Occipital lobe (tissue), 2 donors: ENCODE results near the gene ZDHHC14. TPM values are rescaled to one million over a fixed set of nuclear protein-coding genes. Genes with fewer than 3 reads are reported as not detected.

Source experiments
- DNase-seq: peaks from one replicate; lab custom pipeline; 2025; lab: John Stamatoyannopoulos, UW
- total RNA-seq: library from RNA; depleted of rRNA; stranded (reverse); fragments of >200 nt; gene quantifications from one replicate; pipeline ENCODE4 v1.2.3, GENCODE V29; 2014

ZDHHC14 gene
- total RNA-seq, 1 donor from 2014 or later, result 14.3 TPM

DNA sequence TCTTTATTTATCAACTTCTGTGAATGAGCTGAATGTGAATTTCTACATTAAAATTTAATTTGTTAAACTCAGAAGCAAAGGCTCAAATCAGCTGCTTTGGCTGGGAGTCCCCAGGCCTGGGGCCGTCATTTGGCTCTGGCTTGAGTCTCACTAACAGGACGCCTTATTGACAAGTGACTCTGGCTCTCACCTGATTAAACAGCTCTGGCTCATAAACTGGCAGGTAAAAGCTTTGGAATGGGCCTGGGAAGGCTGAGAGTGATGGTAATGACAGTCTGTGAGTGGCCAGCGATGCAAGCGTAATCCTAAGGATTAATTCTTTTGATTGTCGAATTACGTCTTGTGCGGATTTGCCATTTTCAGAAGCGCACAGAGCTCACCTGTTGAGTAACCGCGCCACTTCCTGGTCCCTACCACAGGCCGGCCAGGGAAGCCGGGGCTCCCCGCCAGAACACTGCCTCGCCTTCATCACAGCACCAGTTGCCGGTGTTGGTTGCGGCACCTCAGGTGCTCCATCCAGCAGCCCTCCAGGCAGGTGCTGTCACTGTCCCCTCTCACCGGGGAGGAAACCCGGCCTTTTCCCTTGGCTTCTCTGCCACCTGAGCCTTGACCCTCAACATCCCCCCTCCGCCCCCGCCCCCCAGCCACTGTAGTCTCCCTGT is 110.7 kb downstream of the ZDHHC14 start:
- no peak for DNase-seq

GRCh38 chr6:157492249-157492648 is 111.3 kb downstream of the ZDHHC14 start:
- no peak for DNase-seq

DNA sequence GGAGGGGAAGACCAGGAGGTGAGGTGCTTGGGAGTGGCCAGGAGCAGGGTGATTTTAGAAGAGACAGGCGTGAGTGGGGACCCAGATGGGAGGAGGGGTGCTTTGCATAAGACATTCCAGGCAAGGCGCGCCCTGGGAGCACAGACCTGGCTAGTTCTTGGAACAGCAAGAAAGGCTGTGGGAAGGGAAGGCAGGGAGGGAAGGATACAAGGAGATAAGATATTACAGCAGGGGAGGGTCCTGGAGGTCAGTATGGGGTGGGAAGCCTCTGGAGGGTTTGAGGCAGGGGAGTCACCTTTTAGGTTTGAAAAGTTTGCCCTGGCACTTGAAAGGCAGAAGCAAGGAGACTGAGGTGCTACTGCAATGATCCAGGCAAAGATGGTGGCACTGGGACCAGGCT is 111.8 kb downstream of the ZDHHC14 start:
- DNase-seq, result no peak

DNA sequence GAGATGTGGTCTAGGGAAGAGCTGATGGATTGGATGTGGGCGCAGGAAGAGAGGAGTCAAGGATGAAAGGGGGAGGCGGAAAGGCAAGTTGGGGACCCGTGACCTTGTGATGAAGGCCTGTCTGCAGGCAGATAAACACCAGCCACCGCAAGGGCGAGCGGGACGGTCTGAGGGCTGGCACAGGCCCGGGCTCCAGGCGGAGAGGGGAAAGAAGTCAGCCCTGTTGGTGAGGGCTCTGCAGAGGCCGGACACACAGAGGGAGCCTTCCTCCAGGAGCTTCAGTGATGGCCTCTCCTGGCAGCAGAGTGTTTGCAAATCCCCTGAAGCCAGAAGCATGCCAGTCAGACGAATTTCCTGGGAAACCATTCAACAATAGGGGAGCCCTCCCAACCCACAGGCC is 112.2 kb downstream of the ZDHHC14 start:
- no peak for DNase-seq

- DNase-seq, result no peak
These were observed 112.6 kb downstream of the ZDHHC14 start for GRCh38 chr6:157493576-157493975.

DNA sequence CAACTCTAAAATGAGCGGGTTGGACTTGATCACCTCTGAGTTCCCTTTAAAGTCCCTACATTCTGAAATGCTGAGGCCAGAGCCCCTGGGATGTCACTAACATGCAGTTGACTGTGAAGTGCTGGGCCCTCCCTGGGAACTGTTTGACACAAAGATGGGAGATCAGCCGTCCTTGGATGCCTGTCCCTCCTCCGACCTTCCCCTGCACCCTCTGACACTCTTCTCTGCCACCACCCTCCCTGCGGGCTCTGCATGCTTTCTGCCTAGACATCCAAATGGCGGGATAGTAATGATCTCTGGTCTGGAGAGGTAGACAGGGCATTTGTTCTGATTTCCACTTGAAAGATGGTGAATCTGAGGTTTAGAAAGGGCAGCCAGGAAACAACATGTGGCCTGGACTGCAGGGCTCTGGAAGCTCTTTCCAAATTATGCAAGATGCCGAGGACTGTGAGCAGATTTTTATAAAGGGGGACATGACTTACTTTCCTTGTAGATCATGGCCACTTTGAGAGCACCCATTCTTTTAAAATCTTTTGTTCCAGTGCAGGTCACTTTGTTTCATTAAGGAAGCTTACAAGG is 113.2 kb downstream of the ZDHHC14 start:
- no peak for DNase-seq

DNA sequence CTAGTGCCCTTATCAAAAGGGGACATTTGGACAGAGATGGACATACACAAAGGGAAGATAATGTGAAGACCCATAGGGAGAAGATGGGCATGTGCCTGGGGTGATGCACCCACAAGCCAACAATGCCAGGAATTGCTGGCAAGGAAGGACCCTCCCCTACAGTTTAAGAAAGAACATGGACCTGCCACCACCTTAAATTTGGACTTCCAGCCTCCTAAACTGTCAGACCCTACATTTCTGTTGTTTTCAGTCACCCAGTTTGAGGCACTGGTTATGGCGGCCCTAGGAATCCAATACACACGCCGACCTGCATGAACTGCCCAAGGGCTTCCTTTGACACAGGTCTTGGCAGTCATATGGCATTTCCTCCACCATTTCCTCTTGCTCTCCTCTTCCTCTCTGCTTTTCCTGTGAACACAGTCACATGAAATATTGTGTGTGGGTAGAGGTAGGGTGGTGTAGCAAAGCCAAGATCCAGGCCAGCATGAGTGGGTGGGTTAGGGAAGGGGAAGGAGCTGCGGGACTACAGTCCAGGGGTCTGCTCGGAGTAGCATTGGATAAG is 115.6 kb downstream of the ZDHHC14 start:
- no peak for DNase-seq

DNA sequence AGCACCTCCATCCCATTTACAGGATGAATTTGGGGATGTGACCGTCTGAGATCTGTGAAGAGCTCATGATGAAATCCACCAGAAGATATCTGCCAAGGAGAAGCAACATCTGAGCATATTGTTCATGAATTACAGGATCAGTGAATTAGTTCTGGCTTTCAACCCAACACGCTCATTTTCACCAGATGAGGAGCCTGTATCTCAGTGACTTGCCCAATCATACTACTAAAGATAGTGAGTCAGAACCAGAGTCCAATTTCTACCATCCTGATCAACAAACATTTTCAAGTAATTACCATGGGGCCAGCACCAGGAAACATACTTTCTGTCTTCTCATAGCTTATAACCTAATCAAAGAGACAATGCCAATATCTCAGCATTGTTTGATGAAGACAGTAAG is 116.6 kb downstream of the ZDHHC14 start:
- no peak for DNase-seq

- DNase-seq, result no peak
These were observed 117.8 kb downstream of the ZDHHC14 start for GRCh38 chr6:157498817-157499216.

DNA sequence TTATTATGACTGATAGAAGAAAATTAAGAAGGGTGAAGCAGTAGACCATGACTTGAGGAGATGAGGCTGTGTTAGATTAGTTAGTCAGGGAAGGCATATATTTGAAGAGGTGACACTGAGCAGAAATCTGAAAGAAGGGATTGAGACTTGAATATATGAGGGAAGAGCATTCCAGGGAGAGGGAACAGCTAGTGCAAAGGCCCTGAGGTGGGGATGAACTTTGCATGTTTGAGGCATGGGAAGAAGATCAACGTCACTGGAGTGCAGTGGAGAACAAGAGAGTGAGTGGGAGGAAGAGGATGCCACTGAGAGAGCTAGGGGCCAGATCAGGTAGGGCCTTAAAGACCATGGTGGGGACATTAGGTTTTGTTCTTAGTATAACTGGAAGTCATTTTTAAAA is 119.0 kb downstream of the ZDHHC14 start:
- no peak for DNase-seq

DNA sequence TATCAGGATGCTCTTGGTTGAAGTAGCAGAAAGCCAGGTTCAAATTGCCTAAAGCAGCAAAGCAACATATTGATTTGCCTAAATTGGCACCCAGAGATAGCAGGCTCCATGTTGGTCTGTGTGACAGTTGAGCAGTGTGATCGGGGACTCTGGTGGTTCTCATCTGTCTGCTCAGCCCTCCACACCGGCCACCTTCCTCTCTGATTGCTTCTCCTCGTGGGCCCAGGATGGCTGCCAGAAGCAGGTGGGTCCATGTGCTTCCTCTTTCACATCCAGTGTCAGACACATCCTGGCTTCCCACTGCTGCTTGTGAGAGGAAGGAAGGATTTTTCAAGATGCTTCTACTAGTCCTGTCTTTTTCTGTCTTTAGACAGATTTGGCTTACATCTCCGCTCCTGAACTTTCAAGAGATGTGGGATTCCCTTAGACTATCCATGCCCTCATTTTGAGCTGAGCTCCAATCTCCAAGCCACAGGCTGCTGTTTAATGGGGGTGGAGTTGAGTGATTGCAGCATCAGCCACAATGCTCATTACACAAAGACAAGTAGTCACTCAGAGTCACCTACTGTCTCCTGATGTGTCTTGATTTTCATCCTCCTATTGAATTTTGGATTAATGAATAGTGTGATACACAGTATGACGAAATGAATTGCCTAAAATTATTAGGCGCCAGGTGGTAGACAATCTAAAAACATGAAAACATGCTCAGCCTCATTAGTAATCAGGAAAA is 122.2 kb downstream of the ZDHHC14 start:
- no peak for DNase-seq

GRCh38 chr6:157505912-157506491 is 125.0 kb downstream of the ZDHHC14 start:
- DNase-seq, result no peak

GRCh38 chr6:157510323-157511188 is 129.6 kb downstream of the ZDHHC14 start:
- no peak for DNase-seq

DNA sequence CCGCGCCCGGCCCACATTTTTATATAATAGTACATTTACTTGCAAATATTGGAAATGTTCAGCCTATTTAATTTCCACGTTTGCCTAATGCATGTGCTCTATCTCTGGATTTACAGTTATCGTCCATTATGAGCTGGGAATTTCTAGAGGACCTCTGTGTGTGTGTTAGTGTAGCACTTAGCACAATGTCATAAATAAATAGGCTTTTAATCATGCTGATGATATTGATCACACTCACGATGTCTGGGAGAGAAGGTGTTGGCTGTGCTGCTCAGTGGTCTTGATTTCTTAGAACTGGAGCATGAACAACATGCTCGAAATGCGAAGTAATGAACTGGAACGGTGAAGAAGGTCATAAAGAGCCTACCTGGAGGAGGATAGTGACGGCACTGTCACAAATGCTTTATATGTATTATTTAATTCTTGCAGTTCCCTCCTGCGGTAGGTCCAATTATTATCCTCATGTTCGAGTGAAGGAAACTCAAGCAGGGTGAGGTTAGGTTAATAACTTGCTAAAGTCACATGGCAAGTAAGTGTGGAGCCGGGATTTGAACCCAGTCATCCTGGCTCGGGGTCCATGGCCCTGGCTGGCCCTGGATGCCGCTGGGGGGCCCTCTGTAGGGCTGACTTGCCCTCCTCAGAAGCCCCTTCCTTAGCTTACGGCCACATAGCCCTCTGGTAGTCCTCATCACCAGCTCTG is 130.8 kb downstream of the ZDHHC14 start:
- no peak for DNase-seq

DNA sequence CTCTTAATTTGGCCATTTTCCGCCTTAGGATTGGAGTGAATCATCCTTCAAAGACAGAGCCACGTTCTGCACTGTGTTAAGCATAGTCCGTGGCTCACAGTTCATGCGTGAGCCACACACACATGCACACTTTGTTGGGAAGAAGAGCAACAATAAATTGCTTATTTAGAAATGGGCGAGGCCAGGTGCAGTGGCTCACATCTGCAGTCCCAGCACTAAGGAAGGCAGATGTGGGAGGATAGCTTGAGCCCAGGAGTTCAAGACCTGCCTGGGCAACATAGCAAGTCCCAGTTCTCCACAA is 131.3 kb downstream of the ZDHHC14 start:
- DNase-seq, result no peak

GRCh38 chr6:157513004-157513603 is 132.1 kb downstream of the ZDHHC14 start:
- no peak for DNase-seq

DNA sequence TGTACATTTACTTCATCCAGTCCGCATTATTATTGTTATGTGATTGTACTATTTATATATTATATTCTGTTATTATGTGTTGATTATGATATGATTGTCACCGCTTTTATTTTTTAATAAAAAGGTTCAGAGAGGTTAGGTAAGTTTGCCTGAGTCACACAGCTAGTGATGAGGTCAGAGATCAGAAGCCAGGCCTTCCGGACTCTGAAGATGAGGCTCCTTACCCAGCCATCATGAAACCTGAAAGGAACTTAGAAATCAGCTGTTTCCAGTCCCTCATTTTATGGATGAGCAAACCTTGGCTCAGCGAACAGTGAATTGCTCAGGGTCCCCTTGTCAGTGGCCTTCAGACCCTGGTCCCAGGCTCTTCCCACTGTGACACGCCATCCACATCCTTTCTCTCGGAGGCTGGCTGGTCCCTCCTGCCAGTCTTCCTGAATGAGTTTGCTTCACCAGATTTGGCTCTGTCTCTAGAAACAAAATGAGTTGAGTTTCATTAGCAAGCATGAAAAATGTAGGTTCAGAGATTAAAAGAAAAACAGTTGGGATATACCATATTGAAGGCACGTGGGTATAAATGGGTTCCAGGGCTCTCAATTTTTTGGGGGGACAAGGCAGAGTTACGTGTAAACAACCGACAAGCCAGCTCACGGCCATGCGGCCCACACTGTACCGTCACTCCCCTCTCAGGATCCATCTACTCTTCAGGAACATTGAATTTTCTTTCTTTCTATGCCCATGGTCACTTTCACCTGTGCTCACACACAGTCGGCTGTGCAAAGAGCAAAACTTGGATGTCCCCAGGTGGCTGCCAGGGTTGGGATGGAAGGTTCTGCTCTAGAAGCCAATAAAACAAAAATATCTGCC is 132.9 kb downstream of the ZDHHC14 start:
- DNase-seq, result no peak

DNA sequence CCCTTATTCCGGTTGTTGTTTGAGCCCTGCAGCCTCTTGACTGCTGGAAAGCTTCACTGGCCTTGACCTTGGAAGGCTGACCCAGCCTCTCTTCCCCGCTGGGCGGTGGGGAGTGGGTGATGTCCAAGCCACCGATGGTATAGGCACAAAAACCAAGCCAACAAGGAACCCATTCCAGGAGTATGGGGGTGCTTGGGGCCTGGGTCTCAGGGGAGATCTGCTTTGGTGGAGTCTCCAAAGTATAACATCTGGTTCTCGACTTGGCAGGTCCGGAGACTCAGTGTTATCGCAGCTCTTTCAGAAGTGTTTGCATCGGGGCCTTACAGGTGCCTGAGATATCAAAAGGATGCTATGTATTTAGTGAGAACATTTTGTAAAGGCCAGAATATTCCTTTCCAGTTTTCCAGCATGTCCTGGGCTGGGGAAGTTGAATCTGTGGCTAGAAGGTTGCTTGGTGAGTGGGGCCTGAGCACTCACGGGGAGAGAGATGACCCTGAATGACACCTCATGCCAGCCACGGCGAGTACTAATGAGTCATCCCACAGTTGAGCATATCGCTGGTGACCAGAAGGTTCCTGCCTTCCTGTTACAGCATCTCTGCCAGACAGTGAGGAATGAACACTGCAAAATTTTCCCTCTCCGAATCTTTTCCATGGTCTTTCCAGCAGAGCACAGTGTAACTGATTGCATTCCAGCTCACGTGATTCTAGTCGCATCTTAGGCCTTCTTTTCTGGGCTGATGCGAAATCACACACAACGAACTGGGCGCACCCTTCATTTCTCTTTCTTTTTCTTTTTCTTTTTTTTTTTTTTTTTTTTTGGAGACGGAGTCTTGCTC is 133.9 kb downstream of the ZDHHC14 start:
- DNase-seq, result no peak
